ENCODE results near the gene PDYN.

Gene PDYN

DNA sequence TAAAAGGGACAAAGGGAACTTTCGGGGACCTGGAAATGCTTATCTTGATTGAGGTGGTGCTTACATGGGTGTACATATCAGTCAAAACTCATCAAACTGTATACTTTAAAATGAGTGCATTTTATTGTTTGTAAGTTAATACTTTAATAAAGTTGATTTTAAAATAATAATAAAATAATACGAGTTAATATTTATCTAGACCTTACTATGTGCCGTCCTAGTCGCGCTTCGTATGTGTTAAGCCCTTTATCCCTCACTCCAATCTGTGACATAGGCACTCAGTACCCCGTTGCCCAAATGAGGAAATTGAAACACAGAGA, 47.5 kb downstream of the PDYN start:
- peak overlapping the region; percentile 87 for H3K27ac ChIP-seq
- no peaks in the 10 kb centered on the region for H3K36me3 ChIP-seq
- TF ChIP-seq, protein P1, sequence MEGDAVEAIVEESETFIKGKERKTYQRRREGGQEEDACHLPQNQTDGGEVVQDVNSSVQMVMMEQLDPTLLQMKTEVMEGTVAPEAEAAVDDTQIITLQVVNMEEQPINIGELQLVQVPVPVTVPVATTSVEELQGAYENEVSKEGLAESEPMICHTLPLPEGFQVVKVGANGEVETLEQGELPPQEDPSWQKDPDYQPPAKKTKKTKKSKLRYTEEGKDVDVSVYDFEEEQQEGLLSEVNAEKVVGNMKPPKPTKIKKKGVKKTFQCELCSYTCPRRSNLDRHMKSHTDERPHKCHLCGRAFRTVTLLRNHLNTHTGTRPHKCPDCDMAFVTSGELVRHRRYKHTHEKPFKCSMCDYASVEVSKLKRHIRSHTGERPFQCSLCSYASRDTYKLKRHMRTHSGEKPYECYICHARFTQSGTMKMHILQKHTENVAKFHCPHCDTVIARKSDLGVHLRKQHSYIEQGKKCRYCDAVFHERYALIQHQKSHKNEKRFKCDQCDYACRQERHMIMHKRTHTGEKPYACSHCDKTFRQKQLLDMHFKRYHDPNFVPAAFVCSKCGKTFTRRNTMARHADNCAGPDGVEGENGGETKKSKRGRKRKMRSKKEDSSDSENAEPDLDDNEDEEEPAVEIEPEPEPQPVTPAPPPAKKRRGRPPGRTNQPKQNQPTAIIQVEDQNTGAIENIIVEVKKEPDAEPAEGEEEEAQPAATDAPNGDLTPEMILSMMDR (IDR thresholded peaks at IDR 0.05): no peak
- H3K4me3 ChIP-seq (ENCODE audit: low read depth in 1 of 2, low read length in 1 of 2): peak overlapping the region; percentile 58
- peaks cover 85 to 90% of the 10 kb centered on the region in 2 experiments for H3K4me1 ChIP-seq (ENCODE audit: control insufficient read depth in 1 of 2, insufficient read depth in 1 of 2, low read depth in 1 of 2, low read length in 1 of 2)
- H3K27me3 ChIP-seq: no peaks in the 10 kb centered on the region
- no peaks in the 10 kb centered on the region for H3K9me3 ChIP-seq

DNA sequence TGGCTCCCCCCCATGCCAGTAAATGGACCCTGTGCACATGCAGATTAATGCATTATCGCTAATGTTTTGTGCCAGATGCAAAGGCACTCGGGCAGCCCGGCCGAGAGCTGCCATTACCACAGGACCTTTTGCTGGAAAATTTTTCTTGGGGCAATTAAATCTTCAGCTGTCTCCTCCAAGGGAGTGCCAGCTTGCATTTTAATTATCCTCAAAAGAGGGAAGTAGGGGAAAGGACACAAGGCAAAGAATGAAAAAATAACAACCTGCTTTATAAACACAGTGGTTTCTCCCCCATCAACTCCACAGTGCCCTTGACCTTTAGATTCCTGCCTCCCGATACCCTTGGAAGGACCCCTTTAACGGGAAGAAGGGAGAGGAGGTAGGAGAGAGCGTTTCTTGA, 48.2 kb downstream of the PDYN start:
- TF ChIP-seq, protein P1 (IDR thresholded peaks at IDR 0.05): no peak
- H3K27me3 ChIP-seq: no peaks in the 10 kb centered on the region
- peak overlapping the region; percentile 58 for H3K4me3 ChIP-seq (ENCODE audit: low read depth in 1 of 2, low read length in 1 of 2)
- H3K27ac ChIP-seq: peak overlapping the region; percentile 87
- peaks cover 5% of the 10 kb centered on the region for H3K36me3 ChIP-seq
- peaks cover 85 to 87% of the 10 kb centered on the region in 2 experiments for H3K4me1 ChIP-seq (ENCODE audit: control insufficient read depth in 1 of 2, insufficient read depth in 1 of 2, low read depth in 1 of 2, low read length in 1 of 2)
- no peaks in the 10 kb centered on the region for H3K9me3 ChIP-seq

DNA sequence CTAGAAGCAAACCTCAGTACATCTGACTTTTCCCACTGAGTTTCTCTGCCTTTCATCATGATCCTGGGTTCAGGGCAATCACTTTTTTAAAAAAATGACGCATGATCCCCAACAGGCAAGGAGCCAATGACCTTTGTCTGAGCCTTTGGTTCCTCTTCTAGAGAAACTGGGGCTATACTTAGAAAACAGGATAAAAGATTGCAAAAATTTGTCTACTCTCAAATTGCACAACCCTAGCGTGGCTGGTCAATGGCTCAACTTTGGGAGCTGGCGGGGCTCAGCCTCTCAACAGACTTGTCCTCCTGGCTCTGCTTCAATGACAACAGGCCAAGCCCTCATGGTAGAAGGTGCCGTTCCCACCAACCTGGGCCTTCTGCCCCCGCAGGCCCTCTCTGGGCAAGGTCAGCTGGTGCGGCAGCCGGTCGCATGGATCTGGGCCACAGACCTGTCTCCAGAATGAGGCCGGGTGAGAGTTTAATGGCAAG, 48.7 kb downstream of the PDYN start:
- H3K9me3 ChIP-seq: no peaks in the 10 kb centered on the region
- peak overlapping the region; percentile 58 for H3K4me3 ChIP-seq (ENCODE audit: low read depth in 1 of 2, low read length in 1 of 2)
- no peaks in the 10 kb centered on the region for H3K27me3 ChIP-seq
- H3K36me3 ChIP-seq: peaks cover 10% of the 10 kb centered on the region
- TF ChIP-seq, protein P1 (IDR thresholded peaks at IDR 0.05): no peak
- peaks cover 85 to 87% of the 10 kb centered on the region in 2 experiments for H3K4me1 ChIP-seq (ENCODE audit: control insufficient read depth in 1 of 2, insufficient read depth in 1 of 2, low read depth in 1 of 2, low read length in 1 of 2)
- peak overlapping the region; percentile 87 for H3K27ac ChIP-seq

DNA sequence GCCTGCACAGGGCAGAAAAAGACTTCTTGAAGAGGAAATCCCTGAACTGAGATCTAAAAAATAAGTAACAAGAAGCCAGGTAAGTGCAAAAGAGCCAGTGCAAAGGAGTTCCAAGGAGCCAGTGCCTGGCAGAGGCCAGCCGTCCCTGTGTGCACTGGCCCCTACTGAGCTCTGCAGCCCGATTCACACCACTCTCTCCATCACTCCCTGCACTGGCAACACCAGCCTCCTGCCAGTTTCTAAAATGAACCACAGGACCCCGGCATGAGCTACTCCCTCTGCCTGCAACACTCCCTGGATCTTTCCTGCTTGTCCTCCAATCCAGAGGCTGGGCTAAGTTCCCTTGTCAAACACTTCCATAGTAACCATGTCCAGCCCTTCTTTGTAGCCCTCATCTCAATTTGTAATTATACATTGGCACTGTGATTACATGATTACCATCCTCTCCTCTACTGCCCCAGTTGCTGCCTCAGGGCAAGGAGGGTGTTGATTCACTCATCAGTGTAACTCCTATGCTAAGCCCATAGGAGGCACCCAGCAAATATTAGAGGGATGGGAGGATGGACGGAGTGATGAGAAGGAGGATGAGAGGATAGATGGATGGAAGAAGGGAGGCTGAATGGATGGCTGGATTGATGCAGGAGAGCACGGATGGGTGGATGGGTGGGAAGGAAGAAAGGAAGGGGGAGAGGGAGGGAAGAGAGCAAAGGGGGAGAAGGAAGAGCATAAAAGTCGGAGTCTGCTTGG, 49.3 kb downstream of the PDYN start:
- Histone ChIP-seq H3K4me3 (ENCODE audit: low read depth in 1 of 2, low read length in 1 of 2) (peak overlapping the region; percentile 58), H3K4me1 (ENCODE audit: control insufficient read depth in 1 of 2, insufficient read depth in 1 of 2, low read depth in 1 of 2, low read length in 1 of 2) (peaks cover 85 to 87% of the 10 kb centered on the region in 2 experiments), H3K9me3 (no peaks in the 10 kb centered on the region), H3K27me3 (no peaks in the 10 kb centered on the region), H3K36me3 (peaks cover 16% of the 10 kb centered on the region), H3K27ac (peak overlapping the region; percentile 87)
- TF ChIP-seq, protein P1 (IDR thresholded peaks at IDR 0.05): no peak

DNA sequence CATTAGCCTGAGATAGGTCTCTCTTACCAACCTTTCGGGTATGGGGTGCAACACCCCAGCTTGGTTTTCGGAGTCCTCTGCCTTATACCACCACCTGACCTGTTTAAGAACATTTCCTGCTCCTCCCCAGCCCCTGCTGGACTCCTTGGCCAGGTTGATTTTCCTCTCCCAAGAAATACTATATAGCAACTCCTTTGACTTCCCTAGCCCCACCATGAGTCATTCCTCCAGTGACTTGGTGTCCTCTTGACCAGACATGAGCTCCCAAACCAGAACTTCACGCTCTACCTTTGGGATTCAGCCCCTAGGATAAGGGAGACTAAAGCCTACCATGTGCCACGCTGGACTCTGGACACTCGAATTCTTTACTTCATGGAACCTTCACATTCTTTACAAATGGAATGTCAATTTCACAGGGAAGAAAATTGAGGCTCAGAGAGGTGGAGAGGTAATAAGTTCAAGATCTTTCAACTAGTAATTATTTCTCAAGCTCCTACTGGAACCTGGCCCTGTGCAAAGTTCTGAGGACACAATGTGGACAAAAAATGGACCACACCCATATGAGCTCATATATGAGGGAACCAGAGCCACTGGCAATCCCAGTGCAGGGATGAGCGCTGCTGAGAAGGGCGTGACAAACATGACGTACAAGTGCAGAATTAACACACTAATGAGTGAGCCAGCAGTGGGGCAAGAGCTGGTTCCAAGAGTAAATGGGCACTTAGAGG, 50.4 kb downstream of the PDYN start:
- Histone ChIP-seq H3K9me3 (no peaks in the 10 kb centered on the region), H3K27me3 (no peaks in the 10 kb centered on the region), H3K4me1 (ENCODE audit: control insufficient read depth in 1 of 2, insufficient read depth in 1 of 2, low read depth in 1 of 2, low read length in 1 of 2) (peaks cover 82 to 83% of the 10 kb centered on the region in 2 experiments), H3K27ac (no peak overlapping the region), H3K36me3 (peaks cover 27% of the 10 kb centered on the region), H3K4me3 (ENCODE audit: low read depth in 1 of 2, low read length in 1 of 2) (no peak overlapping the region)
- TF ChIP-seq, protein P1 (IDR thresholded peaks at IDR 0.05): no peak
